ENCODE results near the gene SESN2.

The SESN2 gene

GRCh38 chr1:28259252-28259933, at the start of gene SESN2:
Gene SESN2 (plus strand): TSS chr1:28259518. CDS start chr1:28259848, 330 bp downstream.
- DNase-seq (ENCODE audit: low read depth, low spot score) = peak; percentile 99

- no peak for DNase-seq (ENCODE audit: low read depth, low spot score)
Observed at GRCh38 chr1:28209700-28210099, 49.6 kb upstream of the SESN2 start.

DNA sequence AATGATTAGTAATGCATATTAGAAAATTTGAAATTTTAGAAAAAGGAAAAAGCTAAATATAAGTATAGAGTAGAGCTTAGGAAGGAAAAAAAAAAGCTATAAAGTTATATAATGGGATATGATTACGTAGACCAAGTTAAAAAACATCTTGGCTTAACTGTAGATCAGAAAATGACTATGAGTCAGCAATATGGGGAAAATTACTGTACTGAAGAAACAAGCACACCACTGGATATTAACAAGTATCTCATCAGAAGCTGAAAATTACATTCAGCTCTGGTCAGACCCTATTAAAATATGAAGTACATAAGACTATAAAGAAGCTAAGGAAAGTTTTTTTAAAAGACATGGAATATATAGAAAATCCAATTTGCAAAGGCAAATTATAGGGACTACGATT, 46.0 kb upstream of the SESN2 start:
- no peak for DNase-seq (ENCODE audit: low read depth, low spot score)

- no peak for DNase-seq (ENCODE audit: low read depth, low spot score)
Observed at GRCh38 chr1:28229089-28229488, 30.2 kb upstream of the SESN2 start.

- no peak for DNase-seq (ENCODE audit: low read depth, low spot score)
Observed at GRCh38 chr1:28229996-28230395, 29.3 kb upstream of the SESN2 start.

DNA sequence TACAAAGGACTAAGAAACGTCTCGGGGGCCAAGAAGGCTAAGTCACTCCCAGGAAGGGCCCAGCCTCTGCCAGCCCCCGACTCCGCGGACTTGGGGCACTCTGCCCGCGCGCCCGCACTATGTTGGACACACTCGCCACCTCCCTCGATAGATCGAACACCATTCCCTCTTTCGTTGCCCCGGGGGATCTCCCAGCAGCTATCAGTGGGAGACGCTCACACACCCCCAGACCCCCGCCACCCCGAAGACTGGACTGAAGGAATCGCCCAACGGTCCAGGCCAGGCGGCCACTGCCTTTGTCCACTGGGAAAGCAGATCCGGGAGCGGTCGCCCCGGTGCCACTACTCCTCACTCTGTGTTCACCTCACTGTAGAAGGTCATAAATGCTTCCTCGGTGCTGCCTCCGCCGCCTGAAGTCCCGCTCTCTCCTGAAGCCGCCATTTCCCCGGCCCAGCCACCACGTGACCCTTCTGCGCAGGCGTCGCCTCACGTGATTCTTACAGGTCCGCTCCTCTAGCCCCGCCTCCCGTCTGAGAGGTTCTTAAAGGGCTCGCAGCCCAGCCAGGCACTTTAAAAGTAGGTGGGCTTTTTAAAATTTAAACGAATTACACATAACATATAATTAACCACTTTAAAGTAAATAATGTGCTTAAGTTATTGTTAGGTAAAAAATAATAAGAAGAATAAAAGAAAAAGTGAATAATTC, 26.6 kb upstream of the SESN2 start, which contains the start of gene DNAJC8:
DNAJC8 (minus strand) TSS at position 472 of the 706 bp plus-strand sequence; CDS start at position 441, 31 bp downstream.
- peak; percentile 91 for DNase-seq (ENCODE audit: low read depth, low spot score)

DNA sequence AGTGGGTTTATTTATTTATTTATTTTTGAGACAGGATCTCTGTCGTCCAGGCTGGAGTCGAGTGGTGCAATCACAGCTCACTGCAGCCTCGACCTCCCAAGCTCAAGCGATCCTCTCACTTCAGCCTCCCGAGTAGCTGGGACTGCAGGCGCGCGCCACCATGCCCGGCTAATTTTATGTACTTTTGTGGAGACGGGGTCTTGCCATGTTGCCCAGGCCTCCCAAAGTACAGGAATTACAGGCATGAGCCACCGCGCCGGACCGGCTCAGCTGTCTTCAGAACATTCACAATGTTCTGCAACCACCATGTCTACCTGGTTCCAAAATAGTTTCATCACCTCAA, 26.1 kb upstream of the SESN2 start:
- DNase-seq (ENCODE audit: low read depth, low spot score) = no peak

- peak; percentile 98 for DNase-seq (ENCODE audit: low read depth, low spot score)
Observed at GRCh38 chr1:28235755-28236655, 23.3 kb upstream of the SESN2 start, which contains the start of gene ATP5IF1. Gene ATP5IF1 (plus strand): TSS chr1:28236124. CDS start chr1:28236184, 60 bp downstream.

DNA sequence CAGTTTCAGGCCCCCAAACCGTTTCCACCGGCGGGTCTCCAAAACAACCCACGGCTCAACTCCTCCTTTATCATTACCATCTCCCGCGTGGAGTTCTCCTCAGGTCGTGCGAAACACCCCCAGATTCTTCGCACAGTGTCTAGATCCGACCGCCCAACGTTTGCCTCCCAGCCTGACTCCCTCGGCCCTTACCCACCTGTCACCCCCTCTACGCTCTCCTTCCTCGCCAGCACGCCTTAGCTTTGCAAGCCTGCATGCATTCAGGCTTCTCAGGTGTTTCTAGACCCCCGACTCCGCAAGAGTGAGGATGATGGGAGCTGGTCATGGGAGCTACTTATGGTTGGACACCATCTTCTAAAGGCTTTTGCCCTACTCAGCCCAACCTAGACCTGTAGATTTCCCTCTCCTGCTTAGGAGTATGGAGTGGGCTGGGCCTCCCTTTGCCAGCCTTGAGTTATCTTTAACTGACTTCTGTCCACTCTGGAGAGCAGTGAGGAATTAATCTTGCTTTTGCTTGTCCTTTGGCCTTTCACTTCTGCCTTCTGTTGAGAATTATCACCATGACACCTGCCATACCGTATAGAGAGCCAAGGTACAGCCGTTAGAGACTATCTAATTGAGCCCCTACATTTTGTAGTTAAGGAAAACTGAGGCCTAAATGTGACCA, 22.5 kb upstream of the SESN2 start:
- peak; percentile 23 for DNase-seq (ENCODE audit: low read depth, low spot score)

DNA sequence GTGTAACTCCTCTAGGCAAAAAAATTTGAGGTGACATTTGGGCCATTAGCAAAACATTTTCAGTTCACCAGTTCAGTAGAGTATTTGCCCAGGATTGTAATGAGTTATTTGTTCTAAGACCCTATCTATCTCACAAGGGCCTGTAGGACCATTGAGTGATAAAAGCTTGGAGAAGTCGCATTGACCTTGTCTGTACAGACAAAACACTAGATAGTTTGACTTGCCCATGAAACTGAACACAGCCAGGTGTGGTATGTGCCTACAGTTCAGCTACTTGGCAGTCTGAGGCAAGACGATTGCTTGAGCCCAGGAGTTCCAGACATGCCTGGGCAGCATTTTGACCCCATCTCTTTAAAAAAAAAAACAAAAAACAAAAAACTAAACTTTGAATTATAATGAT, 20.3 kb upstream of the SESN2 start:
- DNase-seq (ENCODE audit: low read depth, low spot score) = no peak

DNA sequence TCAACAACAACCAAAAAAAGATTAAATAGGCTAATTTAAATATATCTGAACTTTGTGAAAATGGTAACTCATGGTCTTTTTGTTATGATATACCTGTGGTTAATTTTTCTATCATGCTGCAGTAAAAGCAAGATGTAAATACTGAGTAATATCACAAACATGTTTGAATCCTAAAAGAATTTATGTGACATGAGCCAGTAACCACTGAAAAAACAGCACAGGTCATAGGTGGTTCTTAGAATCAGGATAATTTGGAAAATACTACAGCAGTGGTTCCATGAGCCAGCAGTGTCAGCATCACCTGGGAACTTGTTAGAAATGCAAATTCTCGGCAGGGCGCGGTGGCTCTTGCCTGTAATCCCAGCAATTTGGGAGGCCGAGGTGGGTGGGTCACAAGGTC, 19.3 kb upstream of the SESN2 start:
- no peak for DNase-seq (ENCODE audit: low read depth, low spot score)

- no peak for DNase-seq (ENCODE audit: low read depth, low spot score)
Observed at GRCh38 chr1:28241638-28242241, 17.6 kb upstream of the SESN2 start.

- no peak for DNase-seq (ENCODE audit: low read depth, low spot score)
Observed at GRCh38 chr1:28243685-28244311, 15.5 kb upstream of the SESN2 start.

DNA sequence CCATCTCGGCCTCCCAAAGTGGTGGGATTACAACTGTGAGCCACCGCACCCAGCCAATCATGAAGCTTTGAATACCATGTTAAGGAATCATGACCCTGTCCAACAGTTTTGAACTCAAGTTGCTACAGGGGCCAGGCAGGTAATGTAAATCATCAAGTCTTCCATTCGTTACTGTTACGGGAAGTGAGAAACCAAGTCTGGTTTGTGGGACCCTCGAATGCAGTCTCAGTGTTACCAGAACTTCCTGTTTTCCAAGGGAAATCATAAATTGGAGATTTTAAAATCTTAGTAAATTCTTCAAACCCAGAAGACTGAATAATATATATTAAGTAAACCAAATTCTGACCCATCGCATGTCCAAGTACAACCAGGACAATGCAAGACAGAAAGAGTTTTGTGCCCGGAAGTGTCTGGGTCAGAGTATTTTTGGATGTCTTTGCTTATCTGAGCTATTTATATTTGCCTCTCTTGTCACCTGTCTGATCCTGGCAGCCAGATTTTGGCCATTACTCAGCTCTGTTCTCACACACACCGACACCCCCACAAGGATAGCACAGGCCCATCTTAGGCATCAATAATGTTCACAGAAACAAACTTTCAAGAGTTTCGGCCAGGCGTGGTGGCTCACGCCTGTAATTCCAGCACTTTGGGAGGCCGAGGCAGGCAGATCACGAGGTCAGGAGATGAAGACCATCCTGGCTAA, 14.6 kb upstream of the SESN2 start:
- no peak for DNase-seq (ENCODE audit: low read depth, low spot score)

DNA sequence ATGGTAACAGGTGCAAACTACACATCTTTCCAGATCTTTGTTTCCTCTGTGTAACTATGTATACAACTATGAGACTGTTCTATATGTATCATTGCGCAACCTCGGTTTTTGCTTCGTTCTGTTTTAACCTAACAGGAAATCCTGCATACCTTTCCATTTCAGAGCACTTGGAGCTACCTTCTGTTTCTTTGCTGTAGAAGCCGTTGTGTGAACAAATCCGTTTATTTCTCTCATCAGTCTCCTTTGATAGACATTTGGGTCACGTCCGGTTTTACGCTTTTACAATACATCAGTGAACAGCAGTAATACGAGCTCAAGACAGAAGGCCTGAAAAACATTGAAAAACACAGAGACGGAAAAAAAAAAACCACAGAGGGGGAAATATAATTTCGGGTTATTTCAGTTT, 12.9 kb upstream of the SESN2 start:
- DNase-seq (ENCODE audit: low read depth, low spot score) = no peak

- no peak for DNase-seq (ENCODE audit: low read depth, low spot score)
Observed at GRCh38 chr1:28247612-28248272, 11.6 kb upstream of the SESN2 start.

DNA sequence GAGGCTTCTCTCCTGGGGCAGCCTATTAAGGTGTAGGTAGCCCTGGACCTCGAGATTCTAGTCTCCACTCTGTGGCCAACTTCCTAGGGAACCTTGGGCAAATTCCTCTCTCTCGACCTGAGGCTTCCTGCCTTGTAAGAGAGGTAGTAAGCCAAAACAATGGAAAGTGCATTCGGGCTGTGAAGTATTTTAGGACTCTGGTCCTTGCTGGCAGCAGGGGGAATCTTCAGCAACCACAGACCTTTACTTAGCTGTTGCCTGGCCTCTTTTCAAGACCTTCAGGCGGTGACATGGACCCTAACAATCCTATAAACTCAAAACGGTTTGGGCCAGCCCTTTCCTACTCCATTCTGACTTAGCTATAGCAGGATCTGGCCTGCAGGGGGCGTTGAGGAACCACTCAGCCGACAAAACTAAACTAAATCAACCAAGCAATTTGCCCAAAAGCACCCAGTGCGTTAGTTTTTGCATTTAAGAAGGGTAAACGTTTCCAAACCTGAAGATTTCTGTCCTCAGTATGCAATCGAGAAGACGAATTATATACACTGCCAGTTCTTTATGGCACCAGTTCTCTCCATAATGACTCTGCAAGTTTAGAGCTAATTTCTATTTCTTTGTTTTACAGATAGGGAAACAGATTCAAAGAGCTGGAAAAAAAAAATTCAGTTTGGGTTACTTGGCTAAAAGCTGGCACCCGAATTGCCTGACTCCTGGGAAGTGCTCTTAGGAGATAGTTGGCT, 10.9 kb upstream of the SESN2 start:
- peak; percentile 92 for DNase-seq (ENCODE audit: low read depth, low spot score)

DNA sequence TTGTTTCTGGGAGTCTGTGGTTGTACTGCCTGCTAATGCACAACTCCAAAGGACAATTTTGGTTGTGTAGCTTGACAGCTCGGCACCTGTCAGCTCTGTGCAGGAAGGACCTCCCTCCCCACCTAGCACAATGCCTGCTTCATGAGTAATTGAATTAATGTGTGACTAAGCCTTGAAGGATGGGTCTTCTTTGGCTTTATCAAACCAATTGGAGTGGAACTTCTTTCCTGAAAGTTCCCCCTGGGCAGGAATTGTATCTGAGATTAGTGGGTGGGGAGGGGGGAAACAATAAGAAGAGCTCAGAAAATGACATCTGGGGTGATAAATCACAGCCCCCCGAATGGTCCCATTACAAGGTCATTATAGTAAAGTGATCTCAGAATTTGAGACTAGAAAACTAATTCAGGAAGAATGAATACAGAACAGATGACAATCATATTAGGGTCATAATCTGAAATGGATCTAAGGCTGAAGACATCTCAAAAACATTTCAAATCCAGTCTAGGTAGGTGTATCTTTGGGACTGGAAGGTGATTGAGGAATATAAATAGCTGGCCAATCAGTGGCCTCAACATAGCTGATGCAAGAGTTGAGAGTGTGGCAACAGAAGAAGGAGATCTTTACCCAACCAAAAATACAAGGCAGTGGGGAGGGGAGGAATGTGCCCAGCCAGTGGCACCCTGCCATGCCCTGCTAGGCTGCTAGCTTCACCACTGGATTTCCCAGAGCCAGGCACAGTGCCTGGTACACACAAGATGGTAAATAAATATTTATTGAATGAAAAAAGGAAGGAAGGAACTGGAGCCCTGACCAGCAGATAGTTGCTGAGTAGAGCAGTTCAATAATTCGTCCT, 10.1 kb upstream of the SESN2 start:
- peak; percentile 19 for DNase-seq (ENCODE audit: low read depth, low spot score)

Data from ELF-1 (cell line).